Suprapubic skin (tissue), 3 donors: ENCODE results near the gene RAX.

Source experiments
- CTCF ChIP-seq, 2 donors: fragments of 200-600 bp in 1 of 2; fragments of 450-650 bp in 1 of 2; sonication (generic) in 1 of 2; IDR thresholded peaks; one replicate each; pipeline ENCODE4 v1.5.1; 2016 to 2019; ENCODE audit warnings: antibody characterized with exemption in 2 of 2, mild to moderate bottlenecking in 1 of 2, moderate library complexity in 1 of 2
- POLR2A ChIP-seq, 2 donors: fragments of 450-650 bp; IDR thresholded peaks; one replicate each; pipeline ENCODE4 v1.6.1; 2017; ENCODE audit warnings: antibody characterized with exemption in 2 of 2, mild to moderate bottlenecking in 2 of 2, moderate library complexity in 2 of 2

GRCh38 chr18:59268721-59269562, 4.3 kb downstream of the RAX start:
- TF ChIP-seq CTCF (IDR thresholded peaks at IDR 0.05), result no peak
- no peak for TF ChIP-seq POLR2A (IDR thresholded peaks at IDR 0.05)
